TTC549 (cell line): ENCODE results near the gene PRKAR1B.

Source experiments
- FAIRE-seq: peaks from 2 replicates; lab custom pipeline; 2012; peaks lifted over from hg19 to GRCh38; lab: Jason Lieb, UNC

PRKAR1B gene

DNA sequence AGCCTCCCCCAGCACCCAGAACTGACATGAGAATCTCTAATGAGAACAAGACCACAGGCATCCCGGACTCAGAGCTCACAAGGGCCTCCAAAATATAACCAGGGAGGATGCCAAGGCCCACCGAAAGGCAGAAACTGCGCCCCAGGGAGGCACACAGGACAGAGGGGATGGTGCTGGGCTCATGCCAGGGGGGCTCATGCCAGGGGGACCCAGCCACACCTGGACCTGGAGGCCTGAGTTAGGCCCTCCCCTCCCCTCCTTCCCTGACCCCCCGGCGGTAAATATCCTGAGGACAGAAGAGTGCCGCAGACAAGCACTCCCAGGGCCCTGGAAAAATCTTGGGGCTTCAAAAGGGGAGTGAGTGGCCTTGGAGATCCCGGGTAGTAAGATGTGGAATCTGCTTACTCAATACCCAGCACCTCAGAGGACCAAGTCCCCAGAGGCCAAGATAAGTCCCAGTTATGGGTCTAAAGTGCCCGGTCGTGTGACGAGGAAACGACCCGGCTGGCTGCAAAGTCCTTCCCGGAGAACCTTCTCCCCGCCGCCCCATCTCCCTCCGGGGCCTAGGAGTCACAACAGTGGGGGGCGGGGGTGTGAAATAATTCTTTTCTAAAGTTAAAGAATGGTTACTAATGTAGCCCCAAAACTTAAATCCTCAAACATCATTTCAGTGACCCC is 219.3 kb downstream of the PRKAR1B start:
- no peak for FAIRE-seq

DNA sequence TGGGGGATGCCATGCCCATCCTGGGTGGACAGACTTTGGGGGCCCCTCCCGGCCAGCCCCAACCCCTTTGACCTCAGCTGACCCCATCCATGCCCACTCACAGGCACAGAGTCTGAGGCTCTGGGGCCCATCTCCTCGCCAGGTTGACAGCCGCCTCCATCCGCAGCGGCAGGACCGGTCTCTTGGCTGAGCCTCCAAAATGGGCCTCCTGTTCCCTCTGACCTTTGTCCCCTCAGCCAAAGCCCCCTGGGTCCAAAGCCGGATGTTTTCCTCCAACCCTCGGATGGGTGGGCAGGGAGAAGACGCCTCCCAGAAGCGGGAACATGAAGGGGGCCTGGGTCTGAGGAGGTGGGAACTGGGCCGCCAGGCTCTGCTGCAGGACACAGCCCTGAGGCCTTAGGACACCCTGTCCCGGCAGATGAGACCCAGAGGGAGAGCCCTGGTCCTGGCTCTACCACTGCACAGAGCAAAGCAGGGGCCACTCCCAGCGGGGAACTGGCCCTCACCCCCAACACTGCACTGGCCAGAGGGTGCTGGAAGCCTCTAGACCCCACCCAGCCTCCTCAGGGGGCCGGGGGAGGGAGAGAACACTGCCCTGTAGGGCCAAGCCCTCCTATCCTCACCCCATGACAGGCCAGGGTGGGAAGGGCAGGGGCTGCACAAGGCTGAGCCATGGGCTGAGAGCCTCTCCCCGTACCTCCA is 220.0 kb downstream of the PRKAR1B start:
- no peak for FAIRE-seq

DNA sequence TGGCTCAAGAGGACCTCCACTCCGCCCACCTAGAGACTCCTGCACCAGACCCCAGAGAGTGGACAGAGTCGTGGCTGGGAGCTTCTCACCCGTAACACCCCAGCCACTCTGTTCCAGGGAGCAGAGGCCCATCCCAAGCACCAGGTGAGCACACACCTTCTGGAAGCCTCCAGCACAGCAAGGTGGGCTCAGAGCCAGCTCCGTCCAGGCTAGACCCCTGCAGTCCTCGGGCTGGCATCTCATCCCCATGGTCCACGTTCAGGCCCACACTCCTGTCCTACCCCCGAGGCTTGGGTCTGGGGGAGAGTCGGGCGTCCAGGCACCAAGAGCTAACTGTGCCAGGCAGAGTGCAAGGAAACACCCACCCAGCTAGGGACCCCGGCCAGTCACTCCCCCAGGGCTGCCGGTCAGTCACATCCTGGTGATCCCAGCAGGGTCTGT is 220.7 kb downstream of the PRKAR1B start:
- no peak for FAIRE-seq

DNA sequence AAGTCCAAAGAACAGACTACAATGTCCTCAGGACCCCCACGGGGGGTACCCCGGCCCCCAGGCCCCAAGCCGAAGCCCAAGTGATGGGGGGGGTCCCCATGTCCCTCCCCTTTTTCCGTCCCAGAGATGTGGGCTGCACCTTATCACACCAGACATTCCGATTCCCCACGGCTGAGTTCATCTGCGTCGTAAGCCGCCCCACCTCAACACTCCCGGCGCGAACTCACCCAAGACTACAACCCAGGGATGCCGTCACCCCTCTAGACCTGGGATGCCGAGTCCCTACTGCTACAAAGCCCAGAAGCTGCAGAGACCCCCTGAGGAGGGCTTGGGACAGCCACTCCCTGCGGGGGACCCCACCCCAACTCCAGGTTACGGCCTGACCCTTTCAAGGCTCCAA is 221.9 kb downstream of the PRKAR1B start:
- FAIRE-seq = no peak

DNA sequence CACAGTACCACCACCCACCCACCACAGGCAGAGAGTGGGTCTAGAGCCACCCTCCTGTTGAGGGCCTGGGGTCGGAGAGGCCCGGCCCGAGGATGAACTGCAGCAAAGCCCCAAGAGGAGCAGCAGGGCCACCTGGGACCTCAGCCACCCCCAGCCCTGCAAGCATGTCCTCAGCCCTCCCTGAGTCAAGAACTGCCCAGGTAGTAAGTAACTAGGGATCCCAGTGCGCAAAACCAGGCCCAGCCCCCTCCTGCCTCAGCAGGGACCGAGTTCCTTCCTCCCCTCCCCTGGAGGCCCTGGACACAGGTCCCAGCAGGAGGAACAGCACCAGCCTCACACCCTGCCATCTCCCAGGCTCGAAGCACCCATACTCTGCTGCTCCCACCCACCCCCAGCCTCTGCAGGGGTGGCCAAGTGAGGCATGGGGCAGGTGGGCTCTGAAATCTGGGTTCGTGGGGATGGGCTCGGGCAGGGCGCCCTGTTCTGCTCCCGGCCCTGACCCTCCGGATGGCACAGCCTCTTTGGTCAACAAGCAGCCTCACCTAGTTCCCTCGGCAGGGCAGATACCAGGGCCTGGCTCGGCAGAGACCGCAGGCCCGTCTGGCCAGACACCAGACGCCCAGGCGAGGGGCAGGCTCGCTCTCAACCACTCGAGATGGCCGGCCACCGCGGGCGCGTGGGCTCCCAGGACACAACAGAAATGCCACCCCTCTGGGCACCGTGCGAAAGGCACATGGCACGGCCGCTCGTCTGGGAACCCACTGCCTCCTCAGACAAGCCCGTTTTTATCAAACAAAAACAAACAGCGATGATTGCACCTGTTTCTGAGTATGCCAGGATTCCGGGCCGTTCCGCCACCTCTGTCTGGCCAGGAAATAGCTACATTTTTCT is 222.6 kb downstream of the PRKAR1B start:
- FAIRE-seq = no peak

DNA sequence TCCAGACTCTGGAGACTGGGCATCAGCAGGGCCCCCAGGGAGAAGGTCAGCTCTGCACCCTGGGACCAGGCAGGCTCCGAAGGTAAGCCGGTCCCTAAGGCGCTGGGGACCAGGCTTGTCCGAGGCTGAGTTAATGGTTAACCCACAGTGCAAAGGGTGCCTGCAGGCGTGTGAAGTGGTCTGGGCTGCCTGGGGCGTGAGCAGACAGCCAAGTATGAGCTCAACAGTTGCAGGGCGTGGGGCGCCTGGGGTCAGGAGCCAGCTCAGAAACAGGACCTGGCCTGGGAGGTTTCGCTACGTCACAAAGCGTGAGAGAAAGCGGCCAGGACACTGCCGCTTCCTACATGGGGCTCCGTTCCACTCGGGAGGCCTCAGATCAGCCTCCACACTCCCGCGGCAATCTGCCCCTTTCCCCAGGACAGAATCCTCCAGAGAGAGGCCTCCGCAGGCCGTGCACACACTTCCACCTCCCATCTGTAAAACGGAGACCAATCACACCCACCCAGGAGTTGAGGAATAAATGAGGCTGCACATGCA is 223.4 kb downstream of the PRKAR1B start:
- FAIRE-seq = no peak

DNA sequence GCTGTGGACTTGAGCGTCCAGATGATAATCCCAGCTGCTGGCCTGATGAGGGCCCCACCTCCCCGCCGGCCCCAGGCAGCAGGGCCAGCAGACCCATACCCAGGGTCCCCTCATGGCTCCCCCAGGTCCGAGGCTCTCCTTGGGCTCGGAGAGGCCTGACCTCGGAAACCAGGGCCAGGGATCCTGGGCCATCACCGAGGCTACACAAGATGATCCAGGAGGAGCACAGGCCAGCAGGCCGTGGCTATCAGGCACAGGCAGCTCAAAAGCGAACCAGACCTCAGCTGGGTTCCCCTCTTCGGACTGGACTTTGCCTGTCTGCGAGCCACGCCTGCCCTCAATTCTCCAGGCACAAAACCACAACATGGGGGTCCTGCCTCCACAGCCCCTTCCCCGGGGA is 224.8 kb downstream of the PRKAR1B start:
- FAIRE-seq = no peak

DNA sequence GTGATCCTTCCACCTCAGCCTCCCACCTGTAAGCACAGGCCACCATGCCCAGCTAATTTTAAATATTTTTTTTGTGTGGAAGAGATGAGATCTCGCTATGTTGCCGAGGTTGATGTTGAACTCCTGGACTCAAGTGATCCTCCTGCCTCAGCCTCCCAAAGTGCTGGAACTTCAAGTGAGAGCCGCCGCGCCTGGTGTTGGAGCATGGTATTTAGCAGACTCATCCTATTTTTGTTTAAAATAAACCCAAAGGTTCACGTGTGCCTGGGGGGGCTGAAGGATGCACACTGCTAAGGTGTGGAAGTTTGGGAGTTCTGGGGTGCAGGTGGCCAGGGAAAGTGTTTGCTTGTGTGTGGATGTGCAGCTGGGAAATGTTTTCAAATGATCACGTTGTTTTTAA is 225.6 kb downstream of the PRKAR1B start:
- FAIRE-seq = no peak

DNA sequence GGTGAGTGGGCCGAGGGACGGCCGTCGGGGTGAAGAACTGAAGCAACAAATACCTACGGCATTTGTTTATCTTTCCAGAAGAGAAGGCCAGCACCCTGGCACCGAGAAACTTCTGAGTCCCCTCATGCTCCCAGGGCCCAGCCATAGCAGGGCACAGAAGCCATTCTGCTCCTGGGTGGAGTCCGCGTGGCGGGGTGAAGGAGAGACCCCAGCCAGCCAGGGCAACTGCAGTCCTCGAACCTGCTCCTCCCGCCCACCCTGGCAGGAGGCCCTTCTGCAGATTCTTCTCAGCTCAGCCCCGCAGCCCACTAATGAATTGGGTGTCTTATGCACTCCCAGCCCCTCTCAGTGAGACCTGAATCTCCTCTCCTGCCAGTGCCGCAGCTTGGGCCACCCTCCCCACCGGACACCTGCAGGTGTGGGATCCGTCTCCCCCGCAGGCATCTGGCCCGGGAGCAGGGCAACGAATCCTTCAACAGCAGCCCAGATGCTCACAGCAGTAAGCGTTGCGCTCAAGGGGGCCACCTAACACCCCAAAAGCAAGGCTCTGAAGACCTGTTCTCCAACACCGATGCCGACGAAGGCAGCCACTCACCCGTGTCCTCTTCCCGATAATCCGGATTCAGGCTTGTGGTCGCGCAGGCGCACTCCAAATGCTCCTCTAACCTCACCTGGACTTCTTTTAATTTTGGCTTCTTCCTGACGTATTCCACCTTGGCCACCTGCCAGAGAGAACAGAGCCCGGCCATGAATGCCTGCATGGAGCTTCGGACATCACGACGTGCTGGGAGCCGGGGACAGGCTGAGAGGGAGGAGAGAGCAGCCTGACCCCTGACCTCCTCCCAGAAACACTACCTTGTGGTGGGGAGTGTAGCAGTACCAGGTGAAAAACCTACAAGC is 226.3 kb downstream of the PRKAR1B start:
- no peak for FAIRE-seq

DNA sequence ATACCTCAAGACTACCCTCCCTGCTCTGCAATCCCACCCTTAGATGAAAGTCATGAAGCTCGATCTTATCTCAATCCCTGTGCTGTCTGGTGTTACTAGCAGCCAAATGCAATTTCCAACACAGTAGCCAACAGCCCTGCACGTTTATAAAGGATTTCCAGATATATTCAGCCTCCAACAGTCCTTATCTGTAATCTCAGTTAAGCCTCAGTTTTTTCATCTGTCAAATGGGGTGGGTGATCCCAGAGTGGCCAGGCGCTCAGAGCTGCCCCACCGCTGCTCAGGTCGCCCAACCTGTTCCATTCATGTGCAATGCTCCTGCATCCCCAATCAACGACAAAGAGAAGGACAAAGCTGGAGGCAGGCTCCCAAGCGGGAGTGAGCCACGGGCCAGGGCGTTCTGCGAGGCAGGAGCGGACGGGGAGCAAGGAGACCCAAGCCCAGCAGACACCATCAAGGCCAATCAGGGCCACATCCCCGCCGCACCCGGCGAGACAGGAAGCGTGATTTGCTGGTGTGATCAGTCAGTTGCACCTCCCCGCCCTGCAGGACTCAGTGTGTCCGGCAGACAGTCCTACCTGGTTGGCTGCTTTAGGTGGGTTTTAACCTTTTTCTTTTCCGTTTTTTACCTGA is 227.1 kb downstream of the PRKAR1B start:
- no peak for FAIRE-seq
